HG03342 (cell line): ENCODE results near the gene FAM83B.
"Not testable (repeated sequence)": the region's sequence is repeated elsewhere in the genome, so short reads cannot be mapped to it uniquely, and the experiment has no call there.

Experiments used
- ATAC-seq: cut with Tn5 transposase; IDR thresholded peaks from one replicate; pipeline ENCODE4 v1.9.1; 2021; ENCODE audit warnings: mild to moderate bottlenecking, moderate library complexity; ENCODE audit not compliant: unreplicated experiment

The FAM83B gene

GRCh38 chr6:54846243-54846856 is at the start of gene FAM83B:
Gene FAM83B (plus strand): TSS chr6:54846771. CDS start chr6:54870247, 23,476 bp downstream.
- ATAC-seq: no peak

GRCh38 chr6:54796918-54797317 is 49.7 kb upstream of the FAM83B start:
- ATAC-seq: not testable (repeated sequence)

- no peak for ATAC-seq
Measured at GRCh38 chr6:54800050-54800600, 46.4 kb upstream of the FAM83B start.

GRCh38 chr6:54801244-54801643 is 45.3 kb upstream of the FAM83B start:
- no peak for ATAC-seq

GRCh38 chr6:54801669-54802068 is 44.9 kb upstream of the FAM83B start:
- ATAC-seq: no peak

DNA sequence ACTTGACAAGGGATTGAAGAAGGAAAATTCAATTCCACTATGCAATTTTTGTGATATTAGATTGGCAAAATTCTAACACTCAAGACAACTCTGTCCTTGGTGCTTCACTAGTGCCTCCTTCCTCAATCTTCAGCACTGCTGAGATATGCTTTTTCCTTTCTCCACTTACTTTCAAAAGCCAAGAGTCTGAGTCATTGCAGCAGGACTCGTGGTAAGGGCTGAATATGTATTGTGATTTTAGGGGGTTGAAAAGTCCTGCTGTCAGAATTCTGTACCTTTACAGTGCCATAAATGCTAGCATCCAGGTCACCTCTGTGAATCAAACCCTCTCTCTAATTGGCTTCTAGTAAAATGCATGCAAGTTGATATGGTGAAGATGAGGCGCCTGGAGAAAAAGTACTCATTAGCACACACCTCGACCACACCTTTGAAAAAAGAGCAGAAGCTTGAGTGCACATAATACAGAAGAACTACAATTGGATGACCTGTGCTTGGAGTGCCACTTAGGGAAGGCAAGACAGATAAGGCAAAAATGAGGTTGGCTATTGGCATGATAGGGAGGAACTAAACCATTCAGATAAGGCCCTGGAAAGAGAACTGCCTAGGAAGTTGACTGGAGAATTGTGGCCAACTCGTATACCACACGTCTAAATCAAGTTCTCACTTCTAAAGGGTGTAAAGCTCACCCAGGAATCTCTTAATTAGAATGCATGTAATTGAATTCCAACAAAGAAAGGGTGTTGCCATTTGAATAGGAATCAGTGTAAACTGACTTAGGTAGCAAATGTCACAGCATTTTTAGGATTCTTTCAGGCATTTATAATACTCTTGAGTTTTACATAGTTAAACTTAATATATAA is 43.6 kb upstream of the FAM83B start:
- no peak for ATAC-seq

DNA sequence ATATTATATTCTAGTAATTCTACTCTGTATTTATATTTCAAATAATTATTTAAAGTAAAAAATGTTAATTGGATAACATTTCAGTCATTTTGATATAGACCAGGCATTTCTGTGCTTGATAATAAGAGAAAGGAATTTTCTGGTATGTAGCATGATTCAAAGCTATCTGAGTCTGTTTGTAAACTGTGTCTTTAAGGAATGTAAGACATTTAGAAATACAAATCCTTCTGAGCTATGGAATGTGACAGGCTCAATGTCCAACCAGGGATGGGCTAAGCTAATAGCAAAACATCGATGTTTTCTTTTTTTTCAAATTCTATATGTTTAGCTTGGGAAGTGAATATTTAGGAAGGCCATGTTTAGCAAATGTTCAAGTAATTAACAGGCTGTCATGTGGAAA is 41.5 kb upstream of the FAM83B start:
- no peak for ATAC-seq

- no peak for ATAC-seq
Measured at GRCh38 chr6:54810147-54810546, 36.4 kb upstream of the FAM83B start.

DNA sequence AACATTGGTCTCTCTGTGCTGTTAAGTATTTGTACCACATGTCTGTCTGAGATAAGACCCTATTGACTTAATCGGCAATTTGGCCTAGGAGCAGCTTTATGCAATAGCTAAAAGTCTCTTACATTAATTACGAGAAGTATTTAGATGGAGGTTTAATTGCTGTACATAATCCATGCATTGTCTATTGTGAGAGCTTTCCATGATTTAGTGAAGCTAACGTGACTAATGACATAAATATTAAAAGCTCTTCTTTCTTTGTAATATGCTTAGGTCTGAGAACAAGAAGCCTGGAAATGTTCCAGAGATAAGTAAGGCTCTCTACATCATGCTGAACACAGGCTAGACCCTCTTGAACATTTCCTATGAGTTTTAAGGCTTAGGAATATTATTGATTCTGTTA is 32.7 kb upstream of the FAM83B start:
- no peak for ATAC-seq

GRCh38 chr6:54817236-54817635 is 29.3 kb upstream of the FAM83B start:
- no peak for ATAC-seq

GRCh38 chr6:54817834-54818233 is 28.7 kb upstream of the FAM83B start:
- no peak for ATAC-seq

- ATAC-seq: not testable (repeated sequence)
Measured at GRCh38 chr6:54824225-54824624, 22.3 kb upstream of the FAM83B start.

DNA sequence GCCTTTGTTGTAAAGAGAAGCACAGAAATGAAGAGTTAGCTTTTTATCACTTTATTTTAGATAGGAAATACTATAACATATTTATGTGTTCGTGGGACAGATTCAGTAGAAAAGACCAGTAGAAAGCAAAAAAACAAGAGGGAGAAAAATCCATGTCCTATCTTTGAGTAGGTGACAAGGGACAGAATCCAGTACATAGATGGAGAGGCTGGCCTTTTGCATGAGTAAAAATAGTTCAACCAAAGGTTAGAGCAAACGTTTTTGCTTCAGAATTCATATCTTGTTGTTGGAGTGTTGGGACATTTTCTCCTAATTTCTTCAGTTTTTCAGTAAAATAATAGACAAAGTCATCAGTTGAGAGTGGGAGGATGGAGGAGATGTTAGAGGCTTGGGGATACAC is 19.6 kb upstream of the FAM83B start:
- ATAC-seq: no peak

DNA sequence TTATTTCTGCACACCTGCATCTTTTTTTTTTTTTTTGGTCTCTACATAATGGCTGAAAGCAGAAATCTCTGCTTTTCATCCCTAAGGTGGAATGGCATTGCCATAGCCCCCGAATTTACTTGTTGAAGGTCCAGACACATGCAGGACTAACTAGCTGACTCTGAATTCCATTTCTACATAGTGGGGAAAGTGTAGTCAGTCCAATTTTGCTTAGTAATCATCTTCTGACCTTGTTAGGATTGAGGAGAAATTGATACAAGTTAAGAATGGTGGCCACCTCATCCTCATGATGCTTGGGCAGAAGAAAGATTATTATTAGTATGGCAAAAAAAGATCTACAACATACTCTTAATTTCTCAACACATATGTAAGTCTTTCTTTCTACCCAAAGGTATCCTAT is 16.4 kb upstream of the FAM83B start:
- no peak for ATAC-seq

DNA sequence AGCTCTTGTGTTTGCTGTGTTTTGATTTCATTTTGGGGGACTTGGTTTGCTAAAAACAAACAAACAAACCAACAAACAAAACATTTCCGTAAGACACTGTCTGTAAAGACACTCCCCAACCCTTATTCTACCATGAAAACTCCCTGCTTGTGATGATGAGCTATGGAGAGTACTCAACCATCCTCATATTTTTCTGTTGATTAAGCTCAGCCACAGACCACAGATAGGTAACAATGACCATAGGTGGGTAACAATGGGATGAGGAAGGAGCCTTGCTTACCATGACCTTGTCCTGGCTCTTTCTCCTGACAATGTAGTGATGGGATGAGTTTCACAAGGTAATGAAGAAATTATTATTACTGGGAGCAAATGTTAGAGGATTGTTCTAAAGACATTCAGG is 11.4 kb upstream of the FAM83B start:
- no peak for ATAC-seq

- no peak for ATAC-seq
Measured at GRCh38 chr6:54846857-54847674, 495 bp downstream of the FAM83B start.

- no peak for ATAC-seq
Measured at GRCh38 chr6:54847799-54848597, 1.4 kb downstream of the FAM83B start.

DNA sequence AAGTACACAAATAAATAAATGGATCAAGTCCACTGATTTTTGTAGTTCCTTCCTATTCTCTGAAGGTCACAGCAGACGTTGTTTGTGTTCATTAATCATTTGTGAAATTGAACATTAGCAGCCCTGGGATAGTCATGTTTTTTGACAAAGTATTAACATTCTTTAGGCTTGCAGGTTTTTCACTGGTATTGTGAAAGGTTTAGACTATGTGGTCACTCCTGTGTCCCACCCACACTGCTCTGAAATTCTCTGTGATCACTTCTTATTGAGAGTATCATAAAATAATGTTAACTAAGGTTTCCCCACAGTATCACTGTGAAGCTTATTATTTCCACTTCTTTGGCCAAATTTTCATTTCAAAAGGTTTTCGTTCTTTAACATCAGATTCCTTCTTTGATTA is 3.5 kb downstream of the FAM83B start:
- no peak for ATAC-seq

DNA sequence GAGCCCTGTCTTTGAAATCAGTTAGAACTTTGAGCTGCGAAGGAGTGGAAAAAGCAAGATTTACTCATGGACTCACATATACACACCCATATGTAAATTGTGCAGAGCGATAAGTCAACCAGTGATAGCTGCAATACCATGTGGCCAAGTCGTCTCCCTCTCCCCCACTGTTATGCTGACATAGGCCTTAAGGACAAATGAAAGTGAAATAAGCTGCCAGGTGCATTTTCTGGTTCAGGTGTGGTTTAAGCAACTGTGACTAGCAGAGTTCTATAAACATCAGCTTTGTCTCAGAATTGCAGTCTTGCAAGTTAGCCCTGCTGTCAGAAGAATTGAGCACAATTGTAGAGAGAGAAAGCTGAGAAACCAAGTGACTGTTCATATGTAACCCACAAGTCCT is 9.6 kb downstream of the FAM83B start:
- no peak for ATAC-seq

DNA sequence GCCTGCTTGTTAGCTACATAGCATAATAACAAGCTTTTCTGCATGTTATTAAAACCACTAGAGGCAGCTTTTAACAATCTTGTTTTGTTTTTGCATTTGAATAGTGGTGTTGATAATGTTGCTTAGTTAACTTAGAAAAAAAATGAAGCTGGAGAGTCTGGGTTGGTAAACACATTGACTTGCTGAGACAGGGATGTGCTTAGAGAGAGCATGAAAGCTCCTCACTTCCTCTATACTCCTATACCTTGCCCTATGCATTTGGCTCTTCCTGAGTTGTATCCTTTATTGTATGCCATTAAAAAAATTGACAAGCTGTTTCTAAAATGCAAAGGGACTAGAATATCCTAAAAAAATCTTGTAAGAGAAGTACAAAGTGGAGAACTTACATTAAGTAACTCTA is 13.6 kb downstream of the FAM83B start:
- ATAC-seq: no peak
